Measurements from ENCODE around the gene GGA1. TPM values are rescaled to one million over a fixed set of nuclear protein-coding genes. Genes with fewer than 3 reads are reported as not detected.
A peak's percentile ranks its signal among the peaks of the same experiment; 100 is the strongest.

The GGA1 gene
- total and polyA plus RNA-seq, 9 of the 15 experiments (the other 6 are each of a cell fraction or from before 2014, with no cell fraction given), result 1.5 to 69.5 (median 31.6) TPM

- TF ChIP-seq, protein P1, sequence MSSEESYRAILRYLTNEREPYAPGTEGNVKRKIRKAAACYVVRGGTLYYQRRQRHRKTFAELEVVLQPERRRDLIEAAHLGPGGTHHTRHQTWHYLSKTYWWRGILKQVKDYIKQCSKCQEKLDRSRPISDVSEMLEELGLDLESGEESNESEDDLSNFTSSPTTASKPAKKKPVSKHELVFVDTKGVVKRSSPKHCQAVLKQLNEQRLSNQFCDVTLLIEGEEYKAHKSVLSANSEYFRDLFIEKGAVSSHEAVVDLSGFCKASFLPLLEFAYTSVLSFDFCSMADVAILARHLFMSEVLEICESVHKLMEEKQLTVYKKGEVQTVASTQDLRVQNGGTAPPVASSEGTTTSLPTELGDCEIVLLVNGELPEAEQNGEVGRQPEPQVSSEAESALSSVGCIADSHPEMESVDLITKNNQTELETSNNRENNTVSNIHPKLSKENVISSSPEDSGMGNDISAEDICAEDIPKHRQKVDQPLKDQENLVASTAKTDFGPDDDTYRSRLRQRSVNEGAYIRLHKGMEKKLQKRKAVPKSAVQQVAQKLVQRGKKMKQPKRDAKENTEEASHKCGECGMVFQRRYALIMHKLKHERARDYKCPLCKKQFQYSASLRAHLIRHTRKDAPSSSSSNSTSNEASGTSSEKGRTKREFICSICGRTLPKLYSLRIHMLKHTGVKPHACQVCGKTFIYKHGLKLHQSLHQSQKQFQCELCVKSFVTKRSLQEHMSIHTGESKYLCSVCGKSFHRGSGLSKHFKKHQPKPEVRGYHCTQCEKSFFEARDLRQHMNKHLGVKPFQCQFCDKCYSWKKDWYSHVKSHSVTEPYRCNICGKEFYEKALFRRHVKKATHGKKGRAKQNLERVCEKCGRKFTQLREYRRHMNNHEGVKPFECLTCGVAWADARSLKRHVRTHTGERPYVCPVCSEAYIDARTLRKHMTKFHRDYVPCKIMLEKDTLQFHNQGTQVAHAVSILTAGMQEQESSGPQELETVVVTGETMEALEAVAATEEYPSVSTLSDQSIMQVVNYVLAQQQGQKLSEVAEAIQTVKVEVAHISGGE (CRISPR knock-in tag; IDR thresholded peaks at IDR 0.05), result no peak
- TF ChIP-seq EZH2 (IDR thresholded peaks at IDR 0.05; ENCODE audit: borderline replicate concordance, low read depth, low read length), result no peak
- no peak for TF ChIP-seq BRD4 (IDR thresholded peaks at IDR 0.05)
- TF ChIP-seq NEUROD1 (IDR thresholded peaks at IDR 0.05; ENCODE audit: borderline replicate concordance, low read depth, low read length, partially characterized antibody), result peak; percentile 84
- no peak for TF ChIP-seq SNRNP70 (optimal IDR thresholded peaks at IDR 0.05; ENCODE audit: low read depth, low read length)
- peak; percentile 49; the same call in 1 of the 2 replicates for TF ChIP-seq SMAD4 (CRISPR knock-in tag; conservative IDR thresholded peaks at IDR 0.05)
- TF ChIP-seq GABPB1 (CRISPR knock-in tag; IDR thresholded peaks at IDR 0.05), result peak; percentile 27; the same call in 1 of the 2 replicates
- TF ChIP-seq E2F1 (CRISPR knock-in tag; IDR thresholded peaks at IDR 0.05), result no peak
- no peak for TF ChIP-seq C11orf30 (IDR thresholded peaks at IDR 0.05; ENCODE audit: low read depth)
- no peak for TF ChIP-seq KAT8 (IDR thresholded peaks at IDR 0.05; ENCODE audit: low read depth)
- TF ChIP-seq NCOR1 (IDR thresholded peaks at IDR 0.05), result 0 out of 2 replicates have a peak, but pooled peaks have one; percentile 15
- no peak for TF ChIP-seq KLF10 (CRISPR knock-in tag; IDR thresholded peaks at IDR 0.05)
- TF ChIP-seq SIN3A (IDR thresholded peaks at IDR 0.05; ENCODE audit: borderline replicate concordance in 2 of 2, control insufficient read depth in 1 of 2, low read depth in 2 of 2, low read length in 2 of 2), result no peak; a peak in 1 of 4 replicates
- no peak for TF ChIP-seq ZNF311 (CRISPR knock-in tag; IDR thresholded peaks at IDR 0.05)
- TF ChIP-seq ZNF445 (CRISPR knock-in tag; IDR thresholded peaks at IDR 0.05; ENCODE audit: low read depth), result no peak
- TF ChIP-seq ETS2 (tag; IDR thresholded peaks at IDR 0.05; ENCODE audit: borderline replicate concordance, poor library complexity, severe bottlenecking), result no peak
- TF ChIP-seq, protein P2, sequence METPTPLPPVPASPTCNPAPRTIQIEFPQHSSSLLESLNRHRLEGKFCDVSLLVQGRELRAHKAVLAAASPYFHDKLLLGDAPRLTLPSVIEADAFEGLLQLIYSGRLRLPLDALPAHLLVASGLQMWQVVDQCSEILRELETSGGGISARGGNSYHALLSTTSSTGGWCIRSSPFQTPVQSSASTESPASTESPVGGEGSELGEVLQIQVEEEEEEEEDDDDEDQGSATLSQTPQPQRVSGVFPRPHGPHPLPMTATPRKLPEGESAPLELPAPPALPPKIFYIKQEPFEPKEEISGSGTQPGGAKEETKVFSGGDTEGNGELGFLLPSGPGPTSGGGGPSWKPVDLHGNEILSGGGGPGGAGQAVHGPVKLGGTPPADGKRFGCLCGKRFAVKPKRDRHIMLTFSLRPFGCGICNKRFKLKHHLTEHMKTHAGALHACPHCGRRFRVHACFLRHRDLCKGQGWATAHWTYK (CRISPR knock-in tag; IDR thresholded peaks at IDR 0.05), result no peak
- no peak for TF ChIP-seq RFX1 (IDR thresholded peaks at IDR 0.05)
- no peak for TF ChIP-seq MCM2 (IDR thresholded peaks at IDR 0.05; ENCODE audit: low read depth)
- no peak for TF ChIP-seq IRF2 (CRISPR knock-in tag; IDR thresholded peaks at IDR 0.05)
- TF ChIP-seq NCOA1 (IDR thresholded peaks at IDR 0.05; ENCODE audit: low read depth), result no peak
Observed at GRCh38 chr22:37561212-37562048, 47.2 kb upstream of the GGA1 start (continued).

Data from K562 (cell line).